HL-60 (cell line): ENCODE results near the gene SYNJ2.

ENCODE experiments used
- CTCF ChIP-seq: IDR thresholded peaks from one replicate; pipeline ENCODE4 v1.5.1; 2011; ENCODE audit warnings: low read length, control low read depth, inconsistent platforms; ENCODE audit not compliant: insufficient read depth
- GABPA ChIP-seq: IDR thresholded peaks from 2 replicates; pipeline ENCODE4 v1.6.1; 2012; ENCODE audit warnings: low read depth
- POLR2AphosphoS5 ChIP-seq: IDR thresholded peaks from 2 replicates; pipeline ENCODE4 v1.6.1; 2012; ENCODE audit warnings: low read depth
- REST ChIP-seq: IDR thresholded peaks from 2 replicates; pipeline ENCODE4 v1.6.1; 2012; ENCODE audit warnings: low read depth; ENCODE audit not compliant: insufficient replicate concordance

GRCh38 chr6:158124288-158124687 is 142.6 kb downstream of the SYNJ2 start:
- TF ChIP-seq CTCF, result no peak
- no peak for TF ChIP-seq REST
- TF ChIP-seq POLR2AphosphoS5, result no peak
- no peak for TF ChIP-seq GABPA
